HG02610 (cell line): ENCODE data around the gene PPFIA4.

Experiments
- ATAC-seq: cut with Tn5 transposase; IDR thresholded peaks from one replicate; pipeline ENCODE4 v1.9.1; 2021; ENCODE audit warnings: mild to moderate bottlenecking, moderate library complexity; ENCODE audit not compliant: unreplicated experiment

The PPFIA4 gene

GRCh38 chr1:203081465-203082230, 55.4 kb downstream of the PPFIA4 start:
- ATAC-seq: no peak

GRCh38 chr1:203082231-203082505, 55.9 kb downstream of the PPFIA4 start:
- ATAC-seq: no peak

- ATAC-seq: no peak
Observed at GRCh38 chr1:203082571-203083462, 56.5 kb downstream of the PPFIA4 start.

GRCh38 chr1:203083463-203083921, 57.2 kb downstream of the PPFIA4 start:
- no peak for ATAC-seq

GRCh38 chr1:203084588-203085527, 58.6 kb downstream of the PPFIA4 start:
- ATAC-seq: no peak

GRCh38 chr1:203085528-203086406, 59.5 kb downstream of the PPFIA4 start, which contains the start of gene MYOG:
MYOG (minus strand) TSS chr1:203086012; CDS start chr1:203085961, 51 bp downstream.
- ATAC-seq: no peak

GRCh38 chr1:203086992-203087763, 60.9 kb downstream of the PPFIA4 start:
- ATAC-seq: no peak

- ATAC-seq: no peak
Observed at GRCh38 chr1:203088441-203088840, 62.1 kb downstream of the PPFIA4 start.

GRCh38 chr1:203089001-203089650, 62.8 kb downstream of the PPFIA4 start:
- no peak for ATAC-seq

- ATAC-seq: no peak
Observed at GRCh38 chr1:203089651-203090045, 63.4 kb downstream of the PPFIA4 start.

- ATAC-seq: no peak
Observed at GRCh38 chr1:203090421-203091198, 64.3 kb downstream of the PPFIA4 start.

- ATAC-seq: no peak
Observed at GRCh38 chr1:203091199-203091477, 64.8 kb downstream of the PPFIA4 start.

GRCh38 chr1:203091761-203092330, 65.6 kb downstream of the PPFIA4 start:
- no peak for ATAC-seq

- no peak for ATAC-seq
Observed at GRCh38 chr1:203093754-203094410, 67.6 kb downstream of the PPFIA4 start.

GRCh38 chr1:203095061-203095690, 68.9 kb downstream of the PPFIA4 start:
- ATAC-seq: no peak

- ATAC-seq: no peak
Observed at GRCh38 chr1:203096566-203096965, 70.3 kb downstream of the PPFIA4 start.

GRCh38 chr1:203097001-203097400, 70.7 kb downstream of the PPFIA4 start:
- ATAC-seq: no peak
